Measurements from ENCODE around the gene TMEM229A.
"Not testable (repeated sequence)": the region's sequence is repeated elsewhere in the genome, so short reads cannot be mapped to it uniquely, and the experiment has no call there.

The TMEM229A gene

GRCh38 chr7:124032369-124033094, at the start of gene TMEM229A:
TMEM229A (minus strand) TSS chr7:124033067; CDS start chr7:124033003, 64 bp downstream.
- Histone ChIP-seq H3K4me3 (peak within 1 kb of the TSS in 5 of 7 experiments; percentile 1 to 39 (median 8)), H3K27ac (no peak within 1 kb of the TSS)

GRCh38 chr7:124082234-124082633, 49.4 kb upstream of the TMEM229A start:
- not testable (repeated sequence) for H3K4me3 ChIP-seq, H3K27ac ChIP-seq

GRCh38 chr7:124077546-124077945, 44.7 kb upstream of the TMEM229A start:
- H3K27ac ChIP-seq = no peak overlapping the region

GRCh38 chr7:124076841-124077240, 44.0 kb upstream of the TMEM229A start:
- no peak overlapping the region for H3K27ac ChIP-seq
- H3K4me3 ChIP-seq = no peak overlapping the region

More at GRCh38 chr7:124077546-124077945, 44.7 kb upstream of the TMEM229A start:
- no peak overlapping the region for H3K4me3 ChIP-seq

GRCh38 chr7:124074007-124074406, 41.1 kb upstream of the TMEM229A start:
- H3K4me3 ChIP-seq = no peak overlapping the region

GRCh38 chr7:124073310-124073645, 40.4 kb upstream of the TMEM229A start:
- H3K27ac ChIP-seq = no peak overlapping the region

More at GRCh38 chr7:124074007-124074406, 41.1 kb upstream of the TMEM229A start:
- H3K27ac ChIP-seq = no peak overlapping the region

GRCh38 chr7:124072603-124073309, 39.9 kb upstream of the TMEM229A start:
- Histone ChIP-seq H3K4me3 (no peak overlapping the region), H3K27ac (no peak overlapping the region)

More at GRCh38 chr7:124073310-124073645, 40.4 kb upstream of the TMEM229A start:
- no peak overlapping the region for H3K4me3 ChIP-seq

GRCh38 chr7:124071843-124072242, 39.0 kb upstream of the TMEM229A start:
- Histone ChIP-seq H3K27ac (no peak overlapping the region), H3K4me3 (no peak overlapping the region)

- H3K27ac ChIP-seq = no peak overlapping the region
- H3K4me3 ChIP-seq = no peak overlapping the region
Measured at GRCh38 chr7:124062171-124062570, 29.3 kb upstream of the TMEM229A start.

GRCh38 chr7:124060528-124060927, 27.7 kb upstream of the TMEM229A start:
- no peak overlapping the region for H3K4me3 ChIP-seq
- no peak overlapping the region for H3K27ac ChIP-seq

GRCh38 chr7:124059375-124059774, 26.5 kb upstream of the TMEM229A start:
- H3K4me3 ChIP-seq = no peak overlapping the region
- H3K27ac ChIP-seq = no peak overlapping the region

GRCh38 chr7:124058515-124058914, 25.6 kb upstream of the TMEM229A start:
- Histone ChIP-seq H3K4me3 (no peak overlapping the region), H3K27ac (no peak overlapping the region)

- H3K4me3 ChIP-seq = no peak overlapping the region
- no peak overlapping the region for H3K27ac ChIP-seq
Measured at GRCh38 chr7:124057872-124058271, 25.0 kb upstream of the TMEM229A start.

GRCh38 chr7:124056234-124056633, 23.4 kb upstream of the TMEM229A start:
- Histone ChIP-seq H3K27ac (no peak overlapping the region), H3K4me3 (no peak overlapping the region)

GRCh38 chr7:124051681-124052377, 19.0 kb upstream of the TMEM229A start:
- Histone ChIP-seq H3K27ac (no peak overlapping the region), H3K4me3 (no peak overlapping the region)

GRCh38 chr7:124042826-124043225, 10.0 kb upstream of the TMEM229A start:
- Histone ChIP-seq H3K27ac (no peak overlapping the region), H3K4me3 (no peak overlapping the region)

GRCh38 chr7:124041439-124041838, 8.6 kb upstream of the TMEM229A start:
- no peak overlapping the region for H3K4me3 ChIP-seq

GRCh38 chr7:124037902-124038301, 5.0 kb upstream of the TMEM229A start:
- H3K27ac ChIP-seq = not testable (repeated sequence)

More at GRCh38 chr7:124041439-124041838, 8.6 kb upstream of the TMEM229A start:
- no peak overlapping the region for H3K27ac ChIP-seq

GRCh38 chr7:124035706-124036105, 2.8 kb upstream of the TMEM229A start:
- Histone ChIP-seq H3K4me3 (no peak overlapping the region), H3K27ac (no peak overlapping the region)

More at GRCh38 chr7:124037902-124038301, 5.0 kb upstream of the TMEM229A start:
- not testable (repeated sequence) for H3K4me3 ChIP-seq

GRCh38 chr7:124034754-124035100, 1.9 kb upstream of the TMEM229A start:
- Histone ChIP-seq H3K27ac (no peak overlapping the region), H3K4me3 (no peak overlapping the region)

Data from skin epidermis (tissue), 12 donors.